Heart right ventricle (tissue), 16 donors: ENCODE results near the gene KCP. TPM values are rescaled to one million over a fixed set of nuclear protein-coding genes. Genes with fewer than 3 reads are reported as not detected.

ENCODE experiments used
- ATAC-seq, 8 donors: fragments of 200-7000 bp; cut with Tn5 transposase; one replicate each; pipeline ENCODE4 v1.9.1; 2020; ENCODE audit warnings: mild to moderate bottlenecking in 8 of 8, moderate library complexity in 8 of 8, moderate number of reproducible peaks in 1 of 8
- DNase-seq, 2 donors: peaks; one replicate each; pipeline ENCODE4 v3.0.0-alpha.2; 2020
- H3K27ac ChIP-seq, 10 donors: fragments of 200-600 bp; sonication (generic) in 2 of 10; one replicate each; pipeline versions ENCODE4 v1.5.0 to v1.8.0; 2020 to 2022; ENCODE audit warnings: mild to moderate bottlenecking in 3 of 10
- H3K27me3 ChIP-seq, 7 donors: fragments of 200-600 bp; one replicate each; pipeline ENCODE4 v1.8.0; 2021 to 2022; ENCODE audit warnings: mild to moderate bottlenecking in 2 of 7
- H3K36me3 ChIP-seq, 9 donors: fragments of 200-600 bp; sonication (generic) in 1 of 9; one replicate each; pipeline versions ENCODE4 v1.5.0 to v1.8.0; 2020 to 2022; ENCODE audit warnings: mild to moderate bottlenecking in 2 of 9
- H3K4me1 ChIP-seq, 9 donors: fragments of 200-600 bp; sonication (generic) in 1 of 9; one replicate each; pipeline versions ENCODE4 v1.5.0 to v1.8.0; 2020 to 2022; ENCODE audit warnings: mild to moderate bottlenecking in 4 of 9
- H3K4me3 ChIP-seq, 10 donors: fragments of 200-600 bp; sonication (generic) in 2 of 10; one replicate each; pipeline versions ENCODE4 v1.5.0 to v1.8.0; 2020 to 2022; ENCODE audit warnings: mild to moderate bottlenecking in 7 of 10, moderate library complexity in 2 of 10
- H3K9me3 ChIP-seq, 11 donors: fragments of 200-600 bp in 10 of 11; sonication (generic) in 2 of 11; one replicate each; pipeline versions ENCODE4 v1.5.0 to v1.8.0; 2013 to 2022; ENCODE audit warnings: mild to moderate bottlenecking in 2 of 11, control low read depth in 1 of 11, moderate library complexity in 1 of 11
- CTCF ChIP-seq, 9 donors: fragments of 200-600 bp; sonication (generic) in 2 of 9; IDR thresholded peaks; one replicate each; pipeline versions ENCODE4 v1.5.0 to v1.8.0; 2021 to 2022; ENCODE audit warnings: antibody characterized with exemption in 9 of 9, mild to moderate bottlenecking in 5 of 9, moderate library complexity in 1 of 9
- WGBS, 2 donors: extraction: QIAGEN DNeasy Blood & Tissue Kit; methylation state at CpG; one replicate each; pipeline ENCODE4 v1.1.7; 2013; ENCODE audit warnings: inconsistent platforms in 1 of 2; 5-methylcytosine and 5-hydroxymethylcytosine counted together
- intact Hi-C, 10 donors: fragments of 100-400 bp; cut with DNase I; formaldehyde crosslinking; loops; one replicate each; pipeline versions ENCODE4 v1.11.1 to v1.14.2; 2022
- polyA plus RNA-seq, 2 donors: library from polyadenylated mRNA; stranded (reverse); fragments of 200-250 nt; gene quantifications; one replicate each; pipeline ENCODE4 v1.2.3, GENCODE V29; 2013
- total RNA-seq, 10 donors: library from RNA; stranded (reverse); fragmentation: NEBNext Ultra II Directional in 3 of 10; extraction: Animal tissue kit (Norgen Biotek cat#: 25700) in 3 of 10; gene quantifications; one replicate each; pipeline versions ENCODE4 v1.2.1 to v1.2.4, GENCODE V29; 2021 to 2023
- donor health status: Arrhythmogenic right ventricular cardiomyopathy.
- donor health status: ischemic (EF 13 %, LVEDD 7.1; RV severe dilation, severe dysfunction).
- donor health status: healthy with polysubstance abuse.
- donor health status: DM: no; HTN: yes; CAD: no.
- donor health status: DM: no; HTN: no; CAD: no.
- donor health status: ischemic (EF 25% LVEDD 6.9; RV normal size, moderate dysfunction).
- donor health status: ischemic (EF 25% LVEDD 5.7; RV mildly dilated, moderate dysfunction).
- donor health status: healthy.
- donor health status: DM: yes; HTN: yes; CAD: no.
- donor health status: Ischemic cardiomyopathy.
- donor health status: ischemic (EF 35%, LVEDD 5.7; RV mildly dilated, moderate dysfunction).
- donor health status: nonischemic (EF 11% LVEDD 7.7; RV severe dilation, severe dysfunction).
- donor health status: DM: yes; HTN: yes; CAD: no.
- donor health status: PGD.
- donor health status: ischemic (EF 29% LVEDD 5.4; RV normal size, mild dysfunction).
- donor health status: nonischemic (EF 23%, LVEDD 6.1; RV moderate dilation, normal function).

The KCP gene
- total and polyA plus RNA-seq, 12 donors, result 0.09 to 0.44 (median 0.27) TPM

GRCh38 chr7:128859232-128860157, 51.0 kb downstream of the KCP start:
- DNase-seq, result peak; percentile 47 to 65
- TF ChIP-seq CTCF (IDR thresholded peaks at IDR 0.05), result no peak
- peaks cover 17 to 74% (median 41%) of the 10 kb centered on the region in 9 donors for H3K4me1 ChIP-seq
- intact Hi-C loops, result loop anchor here in 4 of 10 donors (5.0 to 10.0 kb wide), 3 partner anchors 65 to 125 kb away; partner anchors contain the start of genes CALU (in 4 of the 4) and CCDC136 (in 1 of the 4)
- peak in 7 of 8 donors; percentile 1 to 5 (median 3) for ATAC-seq
- no peaks in the 10 kb centered on the region for H3K27me3 ChIP-seq
- peaks cover 0 to 46% (median 25%) of the 10 kb centered on the region in 9 donors for H3K36me3 ChIP-seq
- no peak overlapping the region for H3K4me3 ChIP-seq
- WGBS, 2 donors, result 31 to 56% methylated on average over 12 of the region's 12 CpGs
- no peaks in the 10 kb centered on the region for H3K9me3 ChIP-seq
- peak overlapping the region in 9 of 10 donors; percentile 10 to 86 (median 59) for H3K27ac ChIP-seq

GRCh38 chr7:128858380-128859231, 51.9 kb downstream of the KCP start:
- intact Hi-C loops, result no loop called here
- DNase-seq (peak in 1 of 2 donors; percentile 65), ATAC-seq (peak in 2 of 8 donors; percentile 0 to 6)
- peaks cover 15 to 71% (median 33%) of the 10 kb centered on the region in 9 donors for H3K4me1 ChIP-seq
- H3K9me3 ChIP-seq, result no peaks in the 10 kb centered on the region
- 47 to 52% methylated on average over 16 to 18 of the region's 18 CpGs for WGBS, 2 donors
- H3K36me3 ChIP-seq, result peaks cover 0 to 53% (median 33%) of the 10 kb centered on the region in 9 donors
- TF ChIP-seq CTCF (IDR thresholded peaks at IDR 0.05), result no peak
- peak overlapping the region; percentile 10 to 86 (median 58) for H3K27ac ChIP-seq
- H3K4me3 ChIP-seq, result no peak overlapping the region
- no peaks in the 10 kb centered on the region for H3K27me3 ChIP-seq

GRCh38 chr7:128856001-128856718, 54.3 kb downstream of the KCP start:
- ATAC-seq (no peak), DNase-seq (no peak)
- no peaks in the 10 kb centered on the region for H3K27me3 ChIP-seq
- H3K36me3 ChIP-seq, result peaks cover 7 to 78% (median 58%) of the 10 kb centered on the region in 9 donors
- no peak overlapping the region for H3K4me3 ChIP-seq
- no peaks in the 10 kb centered on the region for H3K9me3 ChIP-seq
- H3K4me1 ChIP-seq, result peaks cover 15 to 63% (median 27%) of the 10 kb centered on the region in 9 donors
- no peak overlapping the region for H3K27ac ChIP-seq
- WGBS, 2 donors, result 79 to 83% methylated on average over 17 of the region's 17 CpGs
- TF ChIP-seq CTCF (IDR thresholded peaks at IDR 0.05), result no peak
- intact Hi-C loops, result no loop called here
